ENCODE data around the gene DCLK2.

The DCLK2 gene

GRCh38 chr4:150248181-150248580 lies 169.9 kb downstream of the DCLK2 start:
- DNase-seq = no peak

DNA sequence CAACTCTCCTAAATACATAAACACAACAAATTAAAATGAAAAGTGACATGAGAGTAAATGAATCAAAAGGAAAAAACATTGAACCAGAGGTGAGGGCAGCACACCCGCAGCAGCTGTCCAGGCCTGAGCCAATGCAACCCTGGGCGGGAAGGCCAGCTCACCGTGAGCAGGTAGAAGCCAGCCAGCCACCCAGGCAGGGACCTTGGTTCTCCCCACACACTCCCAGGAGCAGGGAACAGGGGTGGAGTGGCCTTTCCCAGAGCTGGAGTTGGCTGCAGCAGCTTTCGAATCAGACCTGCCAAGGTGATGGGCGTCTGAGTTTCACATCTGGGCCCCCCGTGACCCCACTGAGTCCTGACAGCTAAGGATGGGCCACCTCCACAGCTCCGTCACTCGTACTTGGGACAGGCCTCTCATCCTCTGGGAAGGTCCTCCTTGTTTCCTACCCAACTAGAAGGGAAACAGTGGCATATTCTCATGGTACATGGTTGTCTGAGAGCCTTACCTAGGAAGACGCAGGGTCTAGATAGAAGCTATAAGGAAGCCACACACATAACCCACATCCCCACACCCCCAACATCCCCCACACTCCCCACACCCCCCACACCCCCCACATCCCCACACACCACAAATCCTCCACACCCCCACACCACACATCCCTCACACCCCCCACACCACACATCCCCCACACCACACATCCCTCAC lies 172.2 kb downstream of the DCLK2 start:
- no peak for DNase-seq

GRCh38 chr4:150250998-150251651 lies 172.9 kb downstream of the DCLK2 start:
- DNase-seq = no peak

- no peak for DNase-seq
Observed at GRCh38 chr4:150251752-150252190, 173.5 kb downstream of the DCLK2 start.

DNA sequence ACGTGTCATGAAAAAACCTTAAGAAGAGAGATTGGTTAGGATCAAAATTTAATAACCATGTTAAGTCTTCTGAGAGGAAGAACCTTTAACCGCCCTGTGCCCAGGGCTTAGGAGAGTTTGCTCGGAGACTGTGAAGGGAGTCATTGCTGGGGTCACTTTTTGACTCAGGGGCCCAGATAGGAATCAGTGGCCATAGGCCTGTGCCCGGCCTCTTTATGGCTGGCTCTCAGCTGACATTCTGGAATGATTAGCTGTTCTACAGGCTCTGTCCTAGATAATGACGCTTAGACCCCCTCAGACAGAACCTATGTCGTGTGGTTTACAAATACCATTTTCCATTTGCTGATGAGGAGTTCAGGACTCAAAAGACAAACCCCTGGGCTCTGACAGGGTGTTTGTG lies 174.1 kb downstream of the DCLK2 start:
- DNase-seq = no peak

DNA sequence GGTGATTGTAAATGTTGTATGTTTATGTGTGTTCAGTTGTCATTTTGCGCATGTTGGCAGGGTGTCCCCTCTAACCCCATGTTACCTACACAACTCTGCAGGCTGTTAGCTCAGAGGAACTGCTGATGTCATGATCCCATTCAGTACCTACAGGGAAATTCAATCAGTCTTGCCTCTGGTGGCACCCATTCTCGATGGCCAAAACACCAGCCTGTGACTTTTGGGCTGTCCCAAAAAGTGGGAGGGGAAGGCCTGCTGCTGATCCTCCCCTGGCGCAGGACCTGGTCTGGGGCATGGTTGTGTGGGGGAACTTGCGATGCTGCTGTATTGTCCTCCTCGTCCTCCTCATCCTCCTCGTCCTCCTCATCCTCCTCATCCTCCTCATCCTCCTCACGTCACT lies 174.5 kb downstream of the DCLK2 start:
- DNase-seq = no peak

- DNase-seq = no peak
Observed at GRCh38 chr4:150253416-150253815, 175.2 kb downstream of the DCLK2 start.

- DNase-seq = no peak
Observed at GRCh38 chr4:150253965-150254630, 175.9 kb downstream of the DCLK2 start.

GRCh38 chr4:150255610-150256224 lies 177.5 kb downstream of the DCLK2 start:
- no peak for DNase-seq

- DNase-seq = no peak
Observed at GRCh38 chr4:150256225-150256620, 178.0 kb downstream of the DCLK2 start.

GRCh38 chr4:150256841-150257730 lies 178.8 kb downstream of the DCLK2 start:
- no peak for DNase-seq

DNA sequence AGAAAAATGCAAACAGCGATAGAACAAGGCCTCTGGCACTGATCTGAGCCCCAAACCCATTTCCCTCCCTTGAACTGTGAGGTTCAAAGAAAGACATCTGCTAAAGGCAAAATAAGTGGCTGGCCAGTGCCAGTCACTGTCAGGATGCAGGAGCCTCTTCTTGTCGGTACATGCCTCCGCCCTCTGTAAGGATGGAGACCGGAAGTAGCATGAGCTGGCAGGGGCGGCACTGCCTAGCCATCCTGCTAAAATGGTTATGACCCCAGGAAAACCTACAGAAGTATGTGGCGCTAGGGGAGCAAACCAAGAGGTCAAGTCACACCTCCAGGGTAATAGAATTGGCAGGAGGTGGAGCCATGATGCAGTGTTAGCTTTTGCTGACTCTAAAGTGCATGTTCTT lies 180.3 kb downstream of the DCLK2 start:
- DNase-seq = no peak

DNA sequence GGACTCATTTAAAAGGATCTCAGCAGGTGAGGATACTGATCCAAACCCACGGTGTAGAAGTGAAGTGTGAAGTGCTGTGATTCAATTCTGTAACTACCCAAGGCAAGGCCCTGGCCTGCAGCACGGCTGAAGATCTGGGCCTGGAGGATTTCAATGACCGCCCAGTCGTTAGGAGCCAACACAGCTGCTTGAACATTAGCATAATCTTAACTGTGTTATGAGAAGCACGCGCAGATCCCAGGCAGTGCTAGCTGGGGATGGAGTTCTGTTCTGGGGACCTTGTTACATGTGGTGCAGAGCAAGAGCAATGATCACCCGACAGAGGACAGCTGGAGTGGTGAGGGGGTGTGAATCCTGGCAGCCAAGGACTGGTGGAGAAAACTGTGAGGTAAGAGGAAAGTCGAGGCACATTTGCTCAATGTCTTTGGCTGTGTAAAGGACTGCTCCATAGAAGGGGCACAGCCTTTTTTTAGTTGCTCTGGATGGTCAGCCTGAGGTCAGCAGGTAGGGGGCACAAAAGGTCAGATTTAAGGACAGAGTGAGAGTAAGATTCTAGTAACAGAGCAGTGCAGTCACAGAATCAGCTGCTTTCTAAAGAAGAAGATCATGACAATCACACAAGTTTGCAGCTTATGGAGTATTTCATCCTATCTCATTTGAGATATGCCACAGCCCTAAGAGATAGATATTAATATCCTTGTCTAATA lies 181.8 kb downstream of the DCLK2 start:
- no peak for DNase-seq

DNA sequence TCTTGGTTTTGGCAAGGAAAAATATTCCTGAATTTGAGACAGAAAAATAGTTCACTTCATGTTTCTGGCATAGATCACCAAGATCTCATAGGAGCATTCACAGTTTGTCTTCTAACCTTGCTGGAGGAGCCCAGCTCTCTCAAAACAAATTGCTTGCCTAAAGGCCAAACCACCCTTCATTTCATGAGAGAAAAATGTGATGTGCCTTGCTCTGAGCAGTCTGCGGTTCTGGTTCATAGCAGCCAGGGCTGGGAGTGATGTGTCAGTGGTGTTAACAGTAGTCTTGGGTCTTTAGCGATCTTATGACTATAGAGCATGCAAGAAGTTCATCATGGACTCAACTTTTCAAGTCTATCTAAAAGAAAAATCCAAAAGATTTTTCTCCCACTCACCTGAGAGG lies 183.3 kb downstream of the DCLK2 start:
- no peak for DNase-seq

- no peak for DNase-seq
Observed at GRCh38 chr4:150262611-150263010, 184.4 kb downstream of the DCLK2 start.

- DNase-seq = no peak
Observed at GRCh38 chr4:150264595-150265161, 186.4 kb downstream of the DCLK2 start.

GRCh38 chr4:150265806-150266205 lies 187.6 kb downstream of the DCLK2 start:
- no peak for DNase-seq

DNA sequence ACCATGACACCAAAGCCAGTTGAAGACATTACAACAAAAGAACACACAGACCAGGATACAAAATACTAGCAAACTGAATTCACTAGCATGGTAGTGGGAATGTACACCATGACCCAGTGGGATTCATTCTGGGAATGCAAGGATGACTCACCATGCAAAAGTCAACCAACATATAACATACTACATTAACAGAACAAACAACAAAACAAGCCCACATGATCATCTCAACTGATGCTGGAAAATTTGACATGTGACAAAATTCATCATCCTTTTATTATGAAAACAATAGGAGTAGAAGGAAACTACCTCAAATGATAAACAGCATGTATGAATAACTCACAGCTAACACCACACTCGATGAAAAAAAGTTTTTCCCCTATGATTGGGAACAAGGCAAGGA lies 190.2 kb downstream of the DCLK2 start:
- DNase-seq = no peak

GRCh38 chr4:150278206-150278605 lies 200.0 kb downstream of the DCLK2 start:
- DNase-seq = no peak

DNA sequence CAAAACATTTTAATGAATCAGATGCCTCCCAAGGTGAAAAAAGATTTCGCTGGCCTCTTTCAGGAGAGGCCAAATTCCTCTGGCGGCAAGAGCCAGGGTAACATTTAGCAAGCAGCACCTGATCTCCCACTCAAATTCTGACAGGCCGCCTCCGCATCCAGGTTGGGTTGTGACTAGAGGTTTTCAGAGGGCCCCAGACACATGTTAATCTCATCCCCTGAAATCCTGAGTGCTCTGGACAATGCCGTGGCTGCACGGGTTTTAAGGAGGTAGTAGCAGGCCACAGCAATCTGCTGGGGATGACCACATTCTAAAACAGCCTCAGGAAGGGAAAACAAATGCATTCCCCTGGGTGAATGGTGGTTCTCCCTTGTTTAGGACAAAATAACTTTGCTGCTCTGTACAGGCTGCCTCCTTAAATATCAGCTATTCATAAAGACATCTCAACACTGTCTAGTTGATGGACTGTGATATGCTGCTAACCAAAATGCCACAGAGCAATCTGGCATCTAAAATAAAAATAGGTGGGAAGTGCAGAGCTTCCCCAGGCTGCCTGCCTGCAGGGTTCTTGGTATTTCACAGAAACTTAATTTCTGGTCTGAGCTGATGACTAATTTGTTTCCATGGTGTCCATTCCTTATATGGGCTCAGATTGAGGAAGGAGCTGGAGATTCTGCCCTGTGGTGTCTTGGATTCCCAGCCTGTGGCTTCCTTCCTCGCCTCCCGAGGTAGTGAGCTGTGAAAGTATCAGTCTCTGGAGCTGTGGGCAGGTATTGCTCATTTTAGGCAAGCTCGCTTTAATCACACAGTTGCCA lies 202.0 kb downstream of the DCLK2 start:
- DNase-seq = no peak

- DNase-seq = no peak
Observed at GRCh38 chr4:150280975-150281374, 202.7 kb downstream of the DCLK2 start.
